HG02678 (cell line): Measurements from ENCODE around the gene ZZZ3.
"Not testable (repeated sequence)": the region's sequence is repeated elsewhere in the genome, so short reads cannot be mapped to it uniquely, and the experiment has no call there.

Experiments used
- ATAC-seq: cut with Tn5 transposase; IDR thresholded peaks from one replicate; pipeline ENCODE4 v1.9.1; 2021; ENCODE audit warnings: mild to moderate bottlenecking, moderate library complexity; ENCODE audit not compliant: unreplicated experiment

ZZZ3 gene

DNA sequence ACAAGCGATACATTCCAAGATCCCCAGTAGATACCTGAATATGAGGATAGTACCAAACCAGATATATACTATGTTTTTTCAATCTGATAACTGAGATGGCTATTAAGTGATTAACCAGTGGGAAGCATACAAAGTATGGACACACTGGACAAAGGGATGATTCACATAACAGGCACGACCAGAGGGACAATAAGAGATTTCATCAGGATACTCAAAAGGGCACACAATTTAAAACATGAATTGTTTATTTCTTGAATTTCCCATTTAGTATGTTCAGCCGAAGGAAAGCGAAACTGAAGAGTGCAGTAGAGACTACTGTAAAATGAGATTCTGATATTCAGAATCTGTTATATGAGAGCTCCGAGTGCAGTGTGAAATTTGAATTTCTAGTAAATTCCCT is 10.6 kb downstream of the ZZZ3 start:
- no peak for ATAC-seq

GRCh38 chr1:77670330-77670729 is 12.1 kb downstream of the ZZZ3 start:
- ATAC-seq: no peak

- ATAC-seq: no peak
Observed at GRCh38 chr1:77668924-77669449, 13.5 kb downstream of the ZZZ3 start.

DNA sequence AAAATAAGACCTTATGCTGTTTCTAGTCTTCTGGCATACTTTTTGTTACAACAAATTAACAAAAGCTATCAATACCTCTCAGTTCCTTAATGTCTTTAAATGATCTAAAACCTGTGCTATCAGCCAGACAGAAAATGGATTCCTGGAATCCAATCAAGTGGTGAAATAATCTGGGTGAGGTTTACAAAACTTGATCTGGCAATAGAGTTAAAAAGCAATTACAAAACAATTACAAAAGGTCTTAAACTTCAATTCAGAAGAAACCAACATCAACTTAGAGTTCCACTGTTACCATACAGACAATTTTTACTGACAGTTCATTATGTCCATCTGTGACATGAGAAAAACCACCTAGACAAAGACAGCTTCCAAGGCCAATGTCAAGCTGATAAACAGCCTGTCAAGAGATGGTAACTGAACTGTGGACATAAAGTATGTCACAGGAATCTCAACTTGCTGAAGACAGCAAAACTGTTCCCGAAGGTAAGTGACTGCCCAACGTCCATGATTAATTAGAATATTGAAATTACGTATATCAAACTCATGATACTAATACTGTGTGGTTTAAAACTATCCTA is 17.4 kb downstream of the ZZZ3 start:
- no peak for ATAC-seq

GRCh38 chr1:77661696-77662095 is 20.8 kb downstream of the ZZZ3 start:
- no peak for ATAC-seq

GRCh38 chr1:77659879-77660593 is 22.4 kb downstream of the ZZZ3 start:
- ATAC-seq: peak; percentile 64

DNA sequence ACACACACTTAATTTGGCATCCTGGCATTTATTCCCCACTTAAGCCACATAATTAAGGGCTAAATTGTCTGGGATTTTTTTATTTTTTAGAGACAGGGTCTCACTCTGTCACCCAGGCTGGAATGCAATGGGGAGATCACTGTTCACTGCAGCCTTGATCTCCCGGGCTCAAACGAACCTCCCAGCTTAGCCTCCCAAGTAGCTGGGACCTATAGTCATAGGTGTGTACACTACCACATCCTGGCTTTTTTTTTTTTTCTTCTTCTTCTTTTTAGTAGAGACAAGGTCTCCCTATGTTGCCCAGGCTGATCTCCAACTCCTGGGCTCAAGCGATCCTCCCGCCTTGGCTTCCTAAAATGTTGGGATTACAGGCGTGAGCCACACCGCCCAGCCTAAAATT is 24.2 kb downstream of the ZZZ3 start:
- no peak for ATAC-seq

DNA sequence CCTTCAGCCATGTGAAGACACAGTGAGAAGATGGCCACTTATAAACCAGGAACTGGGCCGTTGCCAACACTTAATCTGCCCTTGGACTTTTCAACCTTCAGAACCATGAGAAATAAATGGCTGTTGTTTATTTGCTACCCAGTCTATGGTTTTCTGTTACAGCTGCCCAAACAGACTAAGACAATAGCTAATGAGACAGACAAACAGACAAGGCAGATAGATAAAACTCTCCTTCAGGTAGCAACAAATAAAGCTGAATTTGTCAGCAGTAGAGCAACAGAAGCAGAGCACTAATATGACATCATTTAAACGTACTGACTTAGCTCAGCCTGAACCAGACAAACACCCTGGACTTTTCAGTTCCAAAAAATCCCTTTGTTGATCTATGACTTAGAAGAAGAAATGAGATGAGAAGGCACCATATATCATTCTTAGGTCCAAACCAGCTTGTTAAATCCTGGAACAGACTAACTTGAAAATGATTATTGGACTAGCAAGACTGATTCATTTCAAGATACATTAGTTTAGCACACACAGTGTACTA is 27.0 kb downstream of the ZZZ3 start:
- ATAC-seq: no peak

- no peak for ATAC-seq
Observed at GRCh38 chr1:77652970-77653516, 29.4 kb downstream of the ZZZ3 start.

GRCh38 chr1:77652268-77652667 is 30.2 kb downstream of the ZZZ3 start:
- ATAC-seq: no peak

- no peak for ATAC-seq
Observed at GRCh38 chr1:77649127-77649526, 33.3 kb downstream of the ZZZ3 start.

DNA sequence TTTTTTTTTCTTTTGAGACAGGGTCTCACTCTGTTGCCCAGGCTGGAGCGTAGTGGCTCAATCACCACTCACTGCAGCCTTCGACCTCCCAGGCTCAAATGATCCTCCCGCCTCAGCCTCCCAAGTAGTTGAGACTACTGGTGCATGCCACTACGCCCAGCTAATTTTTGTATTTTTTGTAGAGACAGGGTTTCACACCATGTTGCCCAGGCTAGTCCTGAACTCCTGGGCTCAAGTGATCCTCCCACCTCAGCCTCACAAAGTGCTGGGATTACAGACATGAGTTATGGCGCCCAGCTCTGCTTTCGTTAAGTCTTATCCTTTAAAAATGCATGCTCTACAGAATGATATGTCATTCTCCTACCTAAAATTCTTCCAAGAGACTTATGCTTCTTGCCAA is 36.2 kb downstream of the ZZZ3 start:
- ATAC-seq: not testable (repeated sequence)

DNA sequence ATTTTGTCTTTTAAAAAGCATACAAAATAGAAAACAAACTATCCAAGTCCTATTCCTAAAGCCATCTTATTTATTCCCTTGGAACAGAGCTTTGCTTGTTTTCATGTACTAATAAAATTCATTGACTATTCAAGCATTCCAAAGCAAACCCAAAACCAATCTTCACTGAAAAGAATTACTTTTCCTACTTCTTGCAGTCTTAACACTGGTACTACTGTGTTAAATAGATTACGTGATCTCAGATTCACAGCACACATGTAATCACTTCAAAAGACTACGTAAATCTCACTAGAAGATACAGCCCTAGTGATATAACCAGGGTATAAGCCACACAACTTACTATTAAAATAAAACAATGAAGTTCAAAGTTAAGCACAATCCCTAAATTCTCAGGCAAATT is 39.0 kb downstream of the ZZZ3 start:
- no peak for ATAC-seq

DNA sequence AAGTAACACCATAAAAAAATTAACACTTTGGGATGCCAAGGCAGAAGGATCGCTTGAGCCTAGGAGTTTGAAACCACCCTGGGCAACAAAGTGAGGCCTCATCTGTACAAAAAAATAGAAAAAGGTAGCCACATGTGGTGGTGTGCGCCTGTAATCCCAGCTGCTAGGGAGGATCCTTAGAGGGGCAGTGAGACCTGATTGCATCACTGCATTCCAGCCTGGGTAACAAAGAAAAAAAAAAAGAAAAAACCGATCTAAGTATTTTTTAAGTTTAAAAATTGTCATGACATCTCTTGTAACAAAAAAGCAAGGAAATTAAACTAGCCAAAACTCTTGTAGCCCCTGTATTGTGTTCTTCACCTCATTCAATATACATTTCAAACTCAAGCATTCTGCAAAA is 39.5 kb downstream of the ZZZ3 start:
- ATAC-seq: no peak

DNA sequence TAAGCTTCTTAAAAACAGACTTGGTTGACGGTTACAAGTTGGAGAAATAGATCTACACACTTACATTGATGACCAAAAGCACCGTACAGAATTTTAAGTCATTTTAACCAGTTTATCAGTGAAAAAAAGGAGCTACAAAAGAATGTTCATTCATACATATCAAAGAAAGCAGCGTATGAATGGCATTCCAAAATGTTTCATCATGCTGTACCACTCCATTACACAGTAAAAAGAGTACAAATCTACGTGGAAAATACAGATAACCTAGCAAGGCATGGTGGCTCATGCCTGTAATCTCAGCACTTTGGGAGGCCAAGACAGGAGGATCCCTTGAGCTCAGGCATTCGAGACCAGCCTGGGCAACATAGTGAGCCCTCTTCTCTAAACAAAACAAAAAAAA is 40.3 kb downstream of the ZZZ3 start:
- ATAC-seq: no peak

DNA sequence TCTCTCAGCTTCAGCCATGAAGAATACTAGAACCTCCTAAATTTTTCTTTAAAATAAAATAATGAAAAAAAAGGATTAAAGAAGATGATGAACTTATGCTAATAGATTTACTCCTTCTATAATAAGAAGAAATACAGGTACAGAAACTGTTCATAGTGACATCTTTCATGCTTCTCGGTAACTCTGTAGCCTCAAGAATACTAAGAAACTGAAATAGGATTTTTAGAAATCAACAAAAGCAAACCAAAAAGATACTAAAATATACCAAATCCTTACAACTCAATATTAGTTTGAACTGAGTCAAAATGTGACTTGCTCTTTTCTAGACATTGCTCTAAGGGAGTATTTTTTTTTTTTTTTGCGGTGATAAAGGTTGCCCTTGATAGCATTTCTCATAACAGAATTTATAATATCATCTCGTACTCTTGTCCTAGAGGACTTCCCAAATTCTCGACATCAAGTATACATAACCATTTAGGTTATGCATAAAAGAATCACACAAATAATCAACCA is 42.8 kb downstream of the ZZZ3 start:
- ATAC-seq: no peak

GRCh38 chr1:77639056-77639455 is 43.4 kb downstream of the ZZZ3 start:
- ATAC-seq: no peak

GRCh38 chr1:77636864-77637263 is 45.6 kb downstream of the ZZZ3 start:
- no peak for ATAC-seq
